ENCODE measurements around the gene STIM2.

STIM2 gene

DNA sequence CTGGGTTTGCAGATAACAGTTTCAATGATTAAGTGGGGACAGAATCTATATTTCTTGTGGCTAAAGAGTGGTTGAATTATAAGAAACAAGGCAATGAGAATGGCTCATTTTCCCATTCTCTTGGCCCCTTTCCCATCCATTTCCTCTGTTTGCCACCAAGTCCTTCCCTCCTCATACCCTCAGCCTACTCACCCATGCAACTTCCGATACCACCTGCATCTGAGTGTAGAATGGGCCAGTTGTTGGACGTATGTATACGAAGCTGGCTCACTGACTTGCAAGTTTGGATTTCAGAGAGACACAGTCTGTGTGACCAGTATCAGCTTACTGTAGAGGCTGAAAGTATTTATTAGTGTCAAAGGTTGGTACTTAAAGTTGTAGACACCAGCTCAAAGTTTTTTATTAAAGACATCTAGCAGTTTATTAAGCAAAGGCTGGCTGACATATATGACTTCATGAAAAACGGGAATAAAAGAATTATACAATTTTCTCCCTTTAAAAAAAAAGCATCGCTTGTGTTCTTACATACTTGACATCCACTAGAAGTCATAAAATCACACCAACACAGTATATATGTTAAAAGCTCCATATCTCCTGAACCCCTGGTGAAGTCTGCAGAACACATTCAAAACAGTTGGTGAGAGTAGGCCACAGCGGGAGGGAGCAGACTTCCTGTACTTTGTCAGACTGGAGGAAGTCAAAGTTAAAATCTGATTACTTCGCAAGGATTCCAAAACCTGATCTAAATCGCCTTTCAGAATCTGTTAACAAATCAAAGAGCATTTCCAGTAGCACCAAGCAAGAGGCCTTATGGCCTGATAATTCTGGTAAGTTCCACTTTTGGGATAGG, 22.4 kb upstream of the STIM2 start:
- no peak for DNase-seq (ENCODE audit: low read depth)

DNA sequence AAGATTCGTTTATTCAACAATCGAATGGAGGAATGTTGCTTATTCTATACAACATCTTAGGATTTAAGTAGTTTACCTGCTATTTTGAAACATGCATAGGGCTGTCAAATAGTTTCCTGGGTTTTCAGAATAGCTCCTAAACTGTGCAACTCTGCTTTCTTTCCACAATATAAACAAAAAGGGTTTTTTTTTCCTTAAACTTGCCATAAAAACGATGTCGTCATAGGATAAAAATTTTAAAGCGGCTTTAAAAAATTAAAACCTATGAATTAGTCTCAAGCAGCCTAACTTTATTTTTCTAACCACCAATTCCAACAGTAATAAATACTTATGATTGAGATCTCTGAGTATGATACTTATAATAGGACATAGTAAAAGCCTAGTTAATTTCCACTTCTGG, 21.6 kb upstream of the STIM2 start:
- no peak for DNase-seq (ENCODE audit: low read depth)

DNA sequence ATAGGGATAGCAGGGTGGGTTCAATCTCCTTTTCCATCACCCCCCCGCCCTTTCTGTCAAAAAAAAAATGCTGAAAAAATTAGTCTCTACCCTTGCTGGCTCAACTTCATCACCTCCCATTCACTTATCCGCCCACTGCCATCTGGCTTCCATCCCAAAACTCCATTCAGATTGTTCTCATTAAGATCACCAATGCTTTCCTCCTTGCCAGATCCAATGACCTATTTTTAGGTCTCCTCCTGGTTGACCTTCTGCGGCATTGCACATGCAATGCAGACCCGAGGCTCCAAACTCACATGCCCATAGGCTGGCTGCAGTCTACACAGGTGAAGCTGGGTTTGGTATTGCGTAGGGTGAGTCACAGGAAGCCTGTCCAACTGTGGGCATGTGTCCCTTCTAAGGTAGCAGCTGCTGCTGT, 21.1 kb upstream of the STIM2 start:
- no peak for DNase-seq (ENCODE audit: low read depth)

DNA sequence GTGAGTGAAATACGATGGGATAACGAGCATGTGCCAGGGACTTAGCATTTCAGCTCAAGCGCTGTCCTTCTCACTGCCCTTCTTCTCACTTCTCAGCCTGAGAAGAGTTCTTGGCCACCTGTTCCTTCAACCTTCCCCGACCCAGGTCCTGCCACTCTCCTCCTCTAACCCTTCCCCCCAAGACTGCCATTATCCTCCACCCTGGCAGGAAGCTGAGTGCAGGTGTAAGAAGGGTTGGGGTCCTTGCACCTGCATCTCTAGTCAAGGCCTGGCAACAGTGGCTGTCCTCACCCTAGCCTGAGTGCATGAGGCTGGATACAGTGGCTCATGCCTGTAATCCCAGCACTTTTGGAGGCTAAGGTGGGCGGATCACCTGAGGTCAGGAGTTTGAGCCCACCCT, 19.9 kb upstream of the STIM2 start:
- DNase-seq (ENCODE audit: low read depth): no peak

DNA sequence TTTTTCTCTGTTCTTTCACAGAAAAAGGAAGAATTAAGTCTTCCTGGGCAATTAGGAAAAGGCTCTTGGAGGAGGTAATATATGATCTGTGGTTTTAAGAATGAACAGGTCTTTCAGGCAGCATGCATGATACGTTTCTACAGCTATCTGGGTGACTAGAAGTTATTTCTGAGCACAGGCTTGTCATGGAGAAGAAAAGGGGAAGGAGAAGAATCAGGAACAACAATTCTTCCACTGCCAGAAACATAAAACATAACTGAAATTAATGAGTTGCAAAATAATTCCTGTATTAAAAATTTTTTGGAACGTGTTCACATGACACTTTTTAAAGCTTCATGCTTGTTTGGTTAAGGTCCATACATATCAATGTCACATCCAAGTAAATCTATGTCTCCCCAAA, 17.7 kb upstream of the STIM2 start:
- DNase-seq (ENCODE audit: low read depth): no peak

DNA sequence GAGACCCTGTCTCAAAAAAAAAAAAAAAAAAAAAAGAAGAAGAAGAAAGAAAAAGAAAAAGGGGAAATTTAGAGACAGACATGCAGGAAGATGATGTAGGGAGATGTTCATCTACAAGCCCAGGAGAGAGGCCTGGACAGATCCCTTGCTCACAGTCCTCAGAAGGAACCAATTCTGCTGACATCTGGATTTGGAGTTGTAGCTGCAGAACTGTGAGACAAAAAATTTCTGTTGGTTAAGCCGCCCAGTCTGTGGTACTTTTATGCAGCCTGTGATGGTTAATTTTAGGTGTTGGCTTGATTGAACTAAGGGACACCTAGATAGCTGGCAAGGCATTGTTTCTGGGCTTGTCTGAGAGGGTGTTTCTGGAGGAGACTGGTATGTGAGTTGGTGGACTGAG, 10.1 kb upstream of the STIM2 start:
- DNase-seq (ENCODE audit: low read depth): no peak

DNA sequence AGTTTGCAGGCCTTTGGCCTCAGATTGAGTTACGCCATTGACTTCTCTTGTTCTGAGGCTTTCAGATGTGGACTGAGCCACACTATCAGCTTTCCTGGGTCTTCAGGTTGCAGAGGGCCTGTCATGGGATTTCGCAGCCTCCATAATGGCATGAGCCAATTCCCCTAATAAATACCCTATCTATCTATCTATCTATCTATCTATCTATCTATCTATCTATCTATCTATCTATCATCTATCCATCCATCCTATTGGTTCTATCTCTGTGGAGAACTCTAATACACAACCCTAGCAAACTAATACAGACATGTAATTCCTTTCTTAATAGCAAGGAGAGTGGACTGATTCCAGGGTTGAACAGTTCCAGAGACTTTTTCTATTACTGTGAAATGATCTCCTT, 9.5 kb upstream of the STIM2 start:
- no peak for DNase-seq (ENCODE audit: low read depth)

DNA sequence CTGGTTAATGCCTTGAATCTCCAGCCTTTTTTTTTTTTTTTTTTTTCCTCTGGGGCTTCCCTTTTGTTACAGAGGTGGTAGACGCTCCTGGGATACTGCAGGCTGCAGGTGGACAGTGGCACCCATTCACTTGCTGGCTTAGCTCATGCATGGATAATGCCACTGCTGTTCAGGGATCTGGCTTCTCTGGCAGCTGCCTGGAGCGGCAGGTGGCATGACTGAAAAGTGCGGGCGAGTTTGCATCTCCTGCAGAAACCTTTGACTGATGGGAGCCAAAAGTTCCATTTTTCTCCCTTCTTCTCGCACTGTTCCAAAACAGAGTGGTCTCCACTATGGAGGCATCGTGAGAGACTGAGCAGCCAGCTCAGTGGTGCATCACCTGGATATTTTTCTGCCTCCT, 5.9 kb upstream of the STIM2 start:
- no peak for DNase-seq (ENCODE audit: low read depth)

DNA sequence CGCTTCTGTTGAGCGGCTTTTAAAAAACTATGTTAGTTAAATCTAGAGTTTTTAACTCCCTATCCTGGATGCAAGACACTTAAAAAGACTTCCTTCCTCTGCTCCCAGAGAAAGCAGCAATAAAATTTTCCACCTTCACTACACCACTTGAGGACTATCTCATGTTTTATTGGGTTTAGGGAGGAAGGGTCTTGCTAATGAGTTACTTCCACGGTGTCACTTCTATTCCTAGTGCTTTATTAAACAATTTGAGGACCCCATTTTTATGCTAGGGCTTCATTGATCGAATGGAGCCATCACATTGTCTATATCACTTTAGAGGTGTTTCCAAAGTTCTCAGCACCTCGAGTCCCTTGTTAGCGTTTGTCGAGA, 3.7 kb upstream of the STIM2 start:
- DNase-seq (ENCODE audit: low read depth): no peak

DNA sequence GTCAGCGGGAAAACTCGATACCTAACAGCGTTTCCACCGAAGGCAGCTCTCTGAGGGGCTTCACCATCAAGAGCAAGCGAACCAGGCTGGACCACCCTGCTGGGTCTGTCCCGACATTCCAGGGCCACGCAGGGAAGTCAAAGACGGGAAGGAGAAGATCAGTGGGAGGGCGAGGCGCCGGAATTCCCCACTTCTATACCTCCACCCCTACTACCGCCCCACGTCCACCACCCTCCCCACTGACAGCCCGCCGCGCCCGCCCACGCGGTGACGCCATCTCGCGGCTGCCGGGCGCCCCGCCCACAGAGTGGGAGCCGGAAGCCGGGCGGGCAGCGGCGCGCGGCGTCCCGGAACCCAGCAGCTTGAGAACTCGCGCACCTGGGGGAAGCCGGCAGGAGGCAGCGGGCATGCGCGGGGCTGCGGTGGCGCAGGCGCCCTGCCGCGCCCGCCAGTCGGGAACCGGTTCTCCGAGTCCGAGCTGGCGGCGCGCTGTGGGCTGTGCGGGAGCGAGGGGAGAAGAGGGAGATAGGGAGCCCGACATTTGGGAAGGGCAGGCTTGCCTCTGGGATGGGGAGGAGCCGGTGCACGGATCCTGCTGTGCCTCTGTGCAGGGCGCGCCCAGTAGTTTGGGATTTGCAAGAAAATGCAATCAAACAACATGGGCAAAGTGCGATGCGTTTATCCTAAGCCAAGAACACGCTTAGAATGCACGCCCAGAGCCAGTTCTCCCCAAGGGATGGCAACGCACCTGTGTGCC, 3.2 kb upstream of the STIM2 start:
- DNase-seq (ENCODE audit: low read depth): peak; percentile 90

DNA sequence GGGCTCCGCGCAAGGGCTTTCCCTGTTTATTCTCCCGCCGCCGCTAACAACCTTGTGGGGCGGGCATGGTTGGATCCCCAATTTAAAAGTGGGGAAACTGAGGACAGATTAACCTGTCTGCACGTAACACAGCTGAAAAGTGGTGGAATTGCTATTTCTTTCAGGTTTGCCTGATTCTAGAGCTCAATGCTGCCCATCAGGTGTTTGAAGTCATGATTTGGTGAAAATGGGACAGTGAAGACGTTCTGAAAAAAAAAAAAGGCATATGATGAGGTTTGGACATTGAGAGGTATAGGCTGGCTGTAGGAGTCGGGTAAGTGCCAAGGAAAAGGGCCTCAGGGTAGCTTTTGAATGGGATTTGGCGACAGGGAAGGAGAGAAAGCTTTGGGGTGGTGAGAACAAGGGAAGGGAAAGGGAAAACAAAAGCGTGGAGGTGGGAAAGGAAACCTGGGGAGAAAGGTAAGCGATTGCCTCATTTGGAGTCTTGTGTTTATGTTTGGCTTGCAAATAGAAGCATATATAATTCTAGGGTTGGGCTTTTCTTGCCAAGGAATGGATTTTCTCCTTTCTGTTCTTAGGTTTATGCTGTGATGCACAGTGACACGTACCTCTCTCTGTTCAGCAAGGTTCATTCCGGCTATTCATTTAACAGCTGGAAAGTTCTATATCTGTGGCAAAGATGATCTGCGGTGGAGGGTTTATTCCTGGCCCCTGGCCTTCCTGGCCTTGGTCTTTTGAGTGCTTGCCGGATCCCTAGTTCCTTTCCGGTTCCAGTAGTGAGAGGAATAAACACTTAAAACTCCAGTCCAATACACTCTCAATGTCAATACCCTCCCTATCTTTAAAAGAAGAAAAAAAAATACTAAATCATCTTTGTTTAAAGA, 2.4 kb upstream of the STIM2 start:
- DNase-seq (ENCODE audit: low read depth): no peak

DNA sequence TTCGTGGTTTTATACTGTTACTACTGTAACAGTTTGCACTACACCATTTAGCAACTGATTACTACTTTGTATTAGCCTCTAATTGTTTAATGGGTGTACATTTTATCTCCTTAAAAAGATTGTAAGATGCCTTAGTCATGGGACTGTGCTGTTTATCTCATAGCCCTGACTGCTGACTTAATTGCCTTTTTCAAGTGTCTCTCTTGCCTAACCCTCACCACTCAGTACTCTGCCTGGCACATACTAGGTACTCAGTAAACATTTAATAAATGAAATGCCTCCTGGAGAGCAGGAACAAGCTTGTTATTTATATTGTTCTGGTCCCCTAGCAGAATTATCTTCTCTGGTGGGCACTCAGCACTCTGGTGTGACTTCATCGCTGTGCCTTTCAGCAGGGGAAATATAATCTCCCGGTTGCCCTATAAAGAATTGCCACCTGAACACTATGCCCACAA, 1.7 kb upstream of the STIM2 start:
- DNase-seq (ENCODE audit: low read depth): no peak

DNA sequence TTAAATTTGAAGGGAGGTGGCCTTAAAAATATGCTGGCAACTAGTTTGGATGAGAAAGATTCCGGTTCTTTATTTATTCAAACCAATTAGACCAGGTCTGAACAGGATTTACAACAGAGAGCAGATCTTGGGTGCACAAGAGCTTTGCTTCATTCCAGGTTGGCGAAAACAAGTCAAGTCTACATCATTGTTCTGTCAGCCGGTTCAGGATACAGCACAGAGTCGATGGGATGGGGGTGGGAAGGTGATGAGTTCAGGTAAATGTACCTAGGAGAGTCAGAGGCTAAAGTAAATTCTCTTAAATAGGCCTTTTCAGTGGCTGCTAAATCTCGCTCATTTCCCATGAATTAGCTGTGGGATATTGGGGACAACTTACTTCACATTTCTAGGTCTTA, 882 bp upstream of the STIM2 start:
- DNase-seq (ENCODE audit: low read depth): no peak

DNA sequence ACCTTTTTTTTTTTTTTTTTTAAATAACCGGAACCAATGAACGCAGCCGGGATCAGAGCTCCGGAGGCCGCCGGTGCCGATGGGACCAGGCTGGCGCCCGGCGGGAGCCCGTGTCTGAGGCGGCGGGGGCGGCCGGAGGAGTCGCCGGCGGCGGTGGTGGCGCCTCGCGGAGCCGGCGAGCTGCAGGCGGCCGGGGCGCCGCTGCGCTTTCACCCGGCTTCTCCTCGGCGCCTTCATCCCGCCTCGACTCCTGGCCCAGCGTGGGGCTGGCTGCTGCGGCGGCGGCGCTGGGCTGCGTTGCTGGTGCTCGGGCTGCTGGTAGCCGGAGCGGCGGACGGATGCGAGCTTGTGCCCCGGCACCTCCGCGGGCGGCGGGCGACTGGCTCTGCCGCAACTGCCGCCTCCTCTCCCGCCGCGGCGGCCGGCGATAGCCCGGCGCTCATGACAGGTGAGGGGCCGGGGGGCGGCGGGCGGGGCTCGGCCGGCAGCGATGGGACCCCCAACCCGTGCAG, 337 bp downstream of the STIM2 start:
- DNase-seq (ENCODE audit: low read depth): peak; percentile 31

DNA sequence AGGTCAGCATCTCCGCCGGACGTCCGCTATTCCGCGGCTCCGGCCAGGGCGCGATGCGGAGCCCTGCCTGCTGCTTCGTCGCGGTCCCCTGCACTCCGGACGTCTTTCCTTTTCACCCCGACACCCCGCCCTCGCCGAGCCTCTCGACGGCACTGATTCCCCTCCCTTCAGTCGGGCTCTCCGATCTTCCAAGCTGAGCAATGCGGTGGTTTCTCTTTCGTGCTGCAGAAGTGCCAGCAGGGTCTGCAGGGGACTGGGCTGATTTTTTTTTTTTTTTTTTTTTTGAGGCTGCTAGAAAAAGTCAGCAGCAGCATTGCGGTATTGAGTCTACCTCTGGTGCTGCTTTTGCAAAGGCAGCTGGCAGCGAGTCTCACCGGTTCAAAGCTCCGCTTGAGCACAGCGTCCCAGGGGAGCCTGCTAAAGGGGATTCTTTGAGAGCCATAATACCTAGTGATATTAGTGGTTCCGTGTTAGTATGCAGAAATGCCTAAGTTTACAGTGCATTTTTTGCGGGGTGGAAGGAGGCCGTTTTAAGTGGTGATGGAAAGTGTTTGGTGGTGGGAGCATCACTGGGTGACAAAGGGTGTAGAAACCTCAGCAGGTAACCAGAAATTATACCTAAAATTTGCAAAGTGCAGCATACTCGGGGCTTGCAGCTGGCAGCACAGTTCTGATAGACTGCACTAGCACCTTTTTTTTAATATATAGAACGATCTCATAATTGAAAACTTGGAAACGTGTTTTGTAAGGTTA, 969 bp downstream of the STIM2 start:
- peak; percentile 67 for DNase-seq (ENCODE audit: low read depth)

DNA sequence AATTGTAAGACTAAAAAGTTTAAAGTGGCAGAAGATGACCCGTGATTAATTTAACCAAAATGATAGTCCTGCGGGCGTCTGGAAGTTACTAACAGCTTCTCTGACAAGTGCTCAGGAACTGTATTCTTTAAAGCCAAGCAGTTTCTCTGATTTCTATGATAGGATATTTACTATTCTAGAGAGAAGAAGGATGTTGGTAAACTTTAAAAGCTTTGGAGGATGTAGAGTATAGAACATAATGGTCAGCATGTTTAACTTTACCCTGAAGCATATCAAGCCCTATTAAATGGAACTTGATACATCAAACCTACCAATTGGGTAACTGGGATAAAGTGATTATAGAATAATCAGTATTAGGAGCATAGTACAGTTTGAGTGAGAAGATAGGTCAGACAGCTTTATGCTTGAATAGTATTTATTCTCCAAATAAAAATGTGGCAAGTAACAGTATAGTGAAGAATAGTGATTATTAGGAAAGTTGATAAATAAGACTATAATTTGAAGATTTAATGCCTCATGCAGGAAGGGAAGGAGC, 1.8 kb downstream of the STIM2 start:
- no peak for DNase-seq (ENCODE audit: low read depth)

DNA sequence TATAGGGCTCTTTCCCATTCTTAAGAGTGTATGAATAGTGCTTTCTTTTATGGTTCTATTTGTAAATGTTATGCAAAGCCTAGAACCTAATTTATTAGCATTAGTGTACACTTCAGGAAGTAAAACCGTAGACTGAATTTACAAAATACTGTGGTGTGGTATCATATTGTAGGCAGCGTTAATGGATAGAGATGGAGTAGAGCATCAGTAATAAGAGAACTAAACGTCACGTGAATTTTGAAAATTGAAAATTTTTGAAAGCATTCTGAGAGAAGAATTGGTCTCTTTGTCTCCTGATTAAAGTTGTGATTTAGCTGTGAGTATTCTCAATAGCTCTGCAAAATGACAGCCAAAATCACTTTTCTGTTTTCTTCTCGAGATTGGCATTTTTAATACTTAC, 2.9 kb downstream of the STIM2 start:
- DNase-seq (ENCODE audit: low read depth): no peak

DNA sequence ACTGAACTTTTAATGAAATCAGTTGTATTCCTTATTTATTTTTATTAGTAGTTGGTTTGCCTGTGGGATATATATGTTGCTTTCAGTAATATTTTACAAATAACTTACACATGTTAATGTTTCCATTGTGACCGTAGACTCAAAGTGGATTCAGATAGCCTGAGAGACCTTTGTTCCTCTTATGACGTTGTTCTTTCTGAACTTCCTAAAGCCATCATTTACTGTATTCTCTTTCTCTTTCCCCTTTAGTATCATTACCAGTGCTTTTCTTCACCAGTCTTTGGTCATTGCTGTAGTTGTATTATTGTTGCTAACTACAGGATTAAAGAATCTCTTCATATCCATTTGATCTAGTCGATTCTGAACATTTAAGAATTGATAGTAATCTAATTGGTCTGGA, 4.3 kb downstream of the STIM2 start:
- DNase-seq (ENCODE audit: low read depth): no peak

DNA sequence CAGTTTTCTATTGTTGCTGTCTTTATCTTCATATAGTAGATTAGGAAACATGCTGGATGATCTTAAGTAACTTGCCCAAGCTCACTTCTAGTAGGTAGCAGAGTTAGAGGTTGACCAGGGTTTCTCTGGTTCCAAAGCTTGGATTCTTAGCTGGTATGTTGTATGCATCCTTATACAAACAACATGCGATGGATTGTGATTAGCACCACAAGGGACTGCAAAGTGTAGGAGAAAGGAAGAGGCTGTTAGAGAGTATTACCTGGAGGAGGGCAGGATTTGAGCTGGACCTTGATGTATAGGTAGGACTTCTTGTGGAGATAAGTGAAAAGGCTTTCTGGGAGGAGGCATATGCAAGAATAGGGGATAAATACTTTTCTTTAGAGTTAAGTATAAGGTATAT, 5.6 kb downstream of the STIM2 start:
- DNase-seq (ENCODE audit: low read depth): no peak

DNA sequence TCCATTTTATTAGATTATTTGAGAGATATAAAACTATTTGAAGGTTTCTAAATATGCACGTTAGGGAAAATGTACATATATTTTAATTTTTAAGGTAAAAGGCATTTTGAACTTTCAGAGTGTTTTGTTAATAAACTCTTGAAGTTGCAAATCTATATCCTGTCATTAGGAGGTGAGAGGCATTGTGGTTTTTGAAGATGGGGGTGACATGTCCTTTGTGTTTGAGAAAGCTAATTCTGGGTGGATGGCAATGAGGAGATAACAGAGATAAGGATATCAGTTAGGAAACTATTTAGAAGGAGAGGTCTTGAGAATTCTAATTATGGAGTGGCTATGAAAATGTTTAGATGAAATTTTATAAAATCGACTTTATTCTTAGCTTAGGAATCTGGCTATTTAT, 6.1 kb downstream of the STIM2 start:
- no peak for DNase-seq (ENCODE audit: low read depth)
